ENCODE measurements around the gene FAM124A. TPM values are rescaled to one million over a fixed set of nuclear protein-coding genes. Genes with fewer than 3 reads are reported as not detected.

Gene FAM124A
- polyA plus RNA-seq, 2 donors = 0.43 to 0.64 TPM

DNA sequence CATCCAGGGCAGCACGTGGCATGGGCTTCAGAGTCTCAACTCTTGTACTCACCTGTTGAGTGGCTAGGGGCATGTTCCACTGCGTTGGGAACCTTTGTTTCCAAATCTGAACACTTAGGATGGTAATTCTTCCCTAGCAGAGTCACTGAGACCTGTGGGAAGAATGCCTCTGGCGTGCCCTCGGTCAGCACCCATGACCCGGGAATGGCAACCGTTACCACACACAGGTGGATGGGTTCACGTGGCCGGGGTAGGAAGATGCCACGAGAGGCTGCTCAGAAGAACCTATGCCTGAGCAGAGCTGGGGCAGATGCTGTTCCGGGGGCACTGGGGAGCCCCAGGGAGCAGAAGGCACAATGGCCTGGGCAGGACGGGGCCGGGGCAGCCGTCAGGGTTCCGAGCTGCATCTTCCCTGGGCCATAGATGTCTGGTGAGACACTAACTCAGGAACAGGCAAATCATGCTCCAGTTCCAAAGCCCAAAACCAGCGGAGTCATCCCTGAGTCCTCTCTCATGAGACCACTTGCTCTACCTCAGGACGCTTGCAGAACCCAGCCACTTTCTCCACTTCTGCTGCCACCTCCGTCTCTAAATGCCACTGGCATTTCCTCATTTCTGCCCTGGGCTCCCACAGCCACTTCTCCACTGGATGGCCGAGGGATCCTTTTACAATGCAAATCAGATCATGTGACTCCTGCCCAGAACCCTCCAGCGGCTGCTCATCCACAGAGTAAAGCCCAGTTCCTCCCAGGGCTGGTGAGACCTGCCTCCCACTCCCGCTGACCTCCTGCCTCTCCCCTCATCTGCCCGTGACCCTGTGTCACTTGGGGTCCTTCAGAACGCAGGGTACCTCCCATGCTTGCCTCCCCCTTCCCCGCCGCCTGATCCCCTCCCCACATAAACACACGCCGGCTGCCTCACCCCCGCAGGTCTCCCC, 36.7 kb downstream of the FAM124A start:
- peaks cover 4 to 5% of the 10 kb centered on the region in 2 donors for H3K4me1 ChIP-seq (ENCODE audit: control insufficient read depth in 2 of 2, insufficient read depth in 2 of 2, low read length in 1 of 2)
- H3K9me3 ChIP-seq (ENCODE audit: control insufficient read depth in 2 of 2, insufficient read depth in 1 of 2, low read depth in 1 of 2, low read length in 1 of 2) = no peaks in the 10 kb centered on the region
- no peak overlapping the region for H3K27ac ChIP-seq (ENCODE audit: low read depth in 2 of 2, low read length in 1 of 2)
- WGBS, 2 donors = 89 to 90% methylated on average over 27 of the region's 27 CpGs
- no peak overlapping the region for H3K4me3 ChIP-seq (ENCODE audit: low read depth in 1 of 2, low read length in 2 of 2)
- H3K36me3 ChIP-seq (ENCODE audit: control insufficient read depth in 2 of 2, insufficient read depth in 2 of 2, low read length in 1 of 2) = no peaks in the 10 kb centered on the region
- H3K27me3 ChIP-seq (ENCODE audit: control insufficient read depth in 1 of 2, insufficient read depth in 2 of 2, low read length in 2 of 2) = no peaks in the 10 kb centered on the region

- Histone ChIP-seq H3K4me3 (ENCODE audit: low read depth in 1 of 2, low read length in 2 of 2) (no peak overlapping the region), H3K9me3 (ENCODE audit: control insufficient read depth in 2 of 2, insufficient read depth in 1 of 2, low read depth in 1 of 2, low read length in 1 of 2) (no peaks in the 10 kb centered on the region), H3K27ac (ENCODE audit: low read depth in 2 of 2, low read length in 1 of 2) (no peak overlapping the region), H3K36me3 (ENCODE audit: control insufficient read depth in 2 of 2, insufficient read depth in 2 of 2, low read length in 1 of 2) (no peaks in the 10 kb centered on the region), H3K27me3 (ENCODE audit: control insufficient read depth in 1 of 2, insufficient read depth in 2 of 2, low read length in 2 of 2) (no peaks in the 10 kb centered on the region), H3K4me1 (ENCODE audit: control insufficient read depth in 2 of 2, insufficient read depth in 2 of 2, low read length in 1 of 2) (peaks cover 4 to 5% of the 10 kb centered on the region in 2 donors)
- 93 to 94% methylated on average over 4 of the region's 4 CpGs for WGBS, 2 donors
Observed at GRCh38 chr13:51260154-51260553, 38.0 kb downstream of the FAM124A start.

DNA sequence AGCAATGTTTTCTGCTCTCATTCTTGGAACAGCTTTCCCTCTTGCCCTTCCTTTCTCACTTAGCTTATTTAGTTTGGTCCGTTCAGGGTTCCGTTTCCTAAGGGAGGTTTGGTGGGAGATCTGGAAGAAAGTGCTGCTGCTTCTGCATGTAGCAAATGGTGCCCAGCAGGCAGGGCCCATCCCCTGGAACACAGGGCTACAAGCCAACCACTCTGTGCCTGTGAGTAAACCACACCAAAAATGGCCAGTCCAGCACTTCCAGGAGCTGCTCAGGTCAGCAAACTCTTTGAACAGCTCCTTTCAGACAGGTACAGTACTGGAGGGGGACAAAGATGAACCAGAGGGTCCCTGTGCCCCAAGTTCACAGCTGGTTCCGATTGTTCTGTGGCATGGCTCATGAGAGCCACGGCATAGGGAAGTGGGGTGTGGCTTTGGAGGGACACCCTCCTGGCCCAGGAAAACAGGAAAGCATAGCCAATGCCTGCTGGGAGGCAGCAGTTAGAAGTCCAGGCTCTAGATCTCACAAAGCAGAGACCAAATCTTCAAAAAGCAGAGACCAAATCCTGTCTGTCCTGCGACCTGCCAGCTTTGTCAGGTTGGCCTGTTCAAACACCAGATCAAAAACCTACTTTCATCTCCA, 39.5 kb downstream of the FAM124A start:
- Histone ChIP-seq H3K27me3 (ENCODE audit: control insufficient read depth in 1 of 2, insufficient read depth in 2 of 2, low read length in 2 of 2) (no peaks in the 10 kb centered on the region), H3K9me3 (ENCODE audit: control insufficient read depth in 2 of 2, insufficient read depth in 1 of 2, low read depth in 1 of 2, low read length in 1 of 2) (no peaks in the 10 kb centered on the region), H3K36me3 (ENCODE audit: control insufficient read depth in 2 of 2, insufficient read depth in 2 of 2, low read length in 1 of 2) (no peaks in the 10 kb centered on the region), H3K27ac (ENCODE audit: low read depth in 2 of 2, low read length in 1 of 2) (no peak overlapping the region), H3K4me3 (ENCODE audit: low read depth in 1 of 2, low read length in 2 of 2) (no peak overlapping the region), H3K4me1 (ENCODE audit: control insufficient read depth in 2 of 2, insufficient read depth in 2 of 2, low read length in 1 of 2) (peaks cover 4 to 5% of the 10 kb centered on the region in 2 donors)
- 73 to 82% methylated on average over 5 of the region's 5 CpGs for WGBS, 2 donors

GRCh38 chr13:51262501-51263211, 40.5 kb downstream of the FAM124A start:
- 78 to 80% methylated on average over 8 of the region's 8 CpGs for WGBS, 2 donors
- Histone ChIP-seq H3K4me3 (ENCODE audit: low read depth in 1 of 2, low read length in 2 of 2) (no peak overlapping the region), H3K27ac (ENCODE audit: low read depth in 2 of 2, low read length in 1 of 2) (no peak overlapping the region), H3K9me3 (ENCODE audit: control insufficient read depth in 2 of 2, insufficient read depth in 1 of 2, low read depth in 1 of 2, low read length in 1 of 2) (no peaks in the 10 kb centered on the region), H3K27me3 (ENCODE audit: control insufficient read depth in 1 of 2, insufficient read depth in 2 of 2, low read length in 2 of 2) (no peaks in the 10 kb centered on the region), H3K36me3 (ENCODE audit: control insufficient read depth in 2 of 2, insufficient read depth in 2 of 2, low read length in 1 of 2) (no peaks in the 10 kb centered on the region), H3K4me1 (ENCODE audit: control insufficient read depth in 2 of 2, insufficient read depth in 2 of 2, low read length in 1 of 2) (peaks cover 4 to 5% of the 10 kb centered on the region in 2 donors)

- Histone ChIP-seq H3K27me3 (ENCODE audit: control insufficient read depth in 1 of 2, insufficient read depth in 2 of 2, low read length in 2 of 2) (no peaks in the 10 kb centered on the region), H3K4me1 (ENCODE audit: control insufficient read depth in 2 of 2, insufficient read depth in 2 of 2, low read length in 1 of 2) (peaks cover 4% of the 10 kb centered on the region in 2 donors), H3K27ac (ENCODE audit: low read depth in 2 of 2, low read length in 1 of 2) (no peak overlapping the region), H3K9me3 (ENCODE audit: control insufficient read depth in 2 of 2, insufficient read depth in 1 of 2, low read depth in 1 of 2, low read length in 1 of 2) (no peaks in the 10 kb centered on the region), H3K36me3 (ENCODE audit: control insufficient read depth in 2 of 2, insufficient read depth in 2 of 2, low read length in 1 of 2) (no peaks in the 10 kb centered on the region), H3K4me3 (ENCODE audit: low read depth in 1 of 2, low read length in 2 of 2) (no peak overlapping the region)
- WGBS, 2 donors = 94 to 97% methylated on average over 1 of the region's 1 CpG
Observed at GRCh38 chr13:51266642-51267041, 44.4 kb downstream of the FAM124A start.

- 89 to 91% methylated on average over 6 of the region's 6 CpGs for WGBS, 2 donors
- no peaks in the 10 kb centered on the region for H3K27me3 ChIP-seq (ENCODE audit: control insufficient read depth in 1 of 2, insufficient read depth in 2 of 2, low read length in 2 of 2)
- no peak overlapping the region for H3K4me3 ChIP-seq (ENCODE audit: low read depth in 1 of 2, low read length in 2 of 2)
- H3K9me3 ChIP-seq (ENCODE audit: control insufficient read depth in 2 of 2, insufficient read depth in 1 of 2, low read depth in 1 of 2, low read length in 1 of 2) = no peaks in the 10 kb centered on the region
- H3K4me1 ChIP-seq (ENCODE audit: control insufficient read depth in 2 of 2, insufficient read depth in 2 of 2, low read length in 1 of 2) = peaks cover 0 to 4% of the 10 kb centered on the region in 2 donors
- no peak overlapping the region for H3K27ac ChIP-seq (ENCODE audit: low read depth in 2 of 2, low read length in 1 of 2)
- no peaks in the 10 kb centered on the region for H3K36me3 ChIP-seq (ENCODE audit: control insufficient read depth in 2 of 2, insufficient read depth in 2 of 2, low read length in 1 of 2)
Observed at GRCh38 chr13:51267622-51268021, 45.4 kb downstream of the FAM124A start.

GRCh38 chr13:51269039-51269438, 46.8 kb downstream of the FAM124A start:
- Histone ChIP-seq H3K27ac (ENCODE audit: low read depth in 2 of 2, low read length in 1 of 2) (no peak overlapping the region), H3K9me3 (ENCODE audit: control insufficient read depth in 2 of 2, insufficient read depth in 1 of 2, low read depth in 1 of 2, low read length in 1 of 2) (no peaks in the 10 kb centered on the region), H3K4me1 (ENCODE audit: control insufficient read depth in 2 of 2, insufficient read depth in 2 of 2, low read length in 1 of 2) (no peaks in the 10 kb centered on the region), H3K4me3 (ENCODE audit: low read depth in 1 of 2, low read length in 2 of 2) (no peak overlapping the region), H3K27me3 (ENCODE audit: control insufficient read depth in 1 of 2, insufficient read depth in 2 of 2, low read length in 2 of 2) (no peaks in the 10 kb centered on the region), H3K36me3 (ENCODE audit: control insufficient read depth in 2 of 2, insufficient read depth in 2 of 2, low read length in 1 of 2) (no peaks in the 10 kb centered on the region)

DNA sequence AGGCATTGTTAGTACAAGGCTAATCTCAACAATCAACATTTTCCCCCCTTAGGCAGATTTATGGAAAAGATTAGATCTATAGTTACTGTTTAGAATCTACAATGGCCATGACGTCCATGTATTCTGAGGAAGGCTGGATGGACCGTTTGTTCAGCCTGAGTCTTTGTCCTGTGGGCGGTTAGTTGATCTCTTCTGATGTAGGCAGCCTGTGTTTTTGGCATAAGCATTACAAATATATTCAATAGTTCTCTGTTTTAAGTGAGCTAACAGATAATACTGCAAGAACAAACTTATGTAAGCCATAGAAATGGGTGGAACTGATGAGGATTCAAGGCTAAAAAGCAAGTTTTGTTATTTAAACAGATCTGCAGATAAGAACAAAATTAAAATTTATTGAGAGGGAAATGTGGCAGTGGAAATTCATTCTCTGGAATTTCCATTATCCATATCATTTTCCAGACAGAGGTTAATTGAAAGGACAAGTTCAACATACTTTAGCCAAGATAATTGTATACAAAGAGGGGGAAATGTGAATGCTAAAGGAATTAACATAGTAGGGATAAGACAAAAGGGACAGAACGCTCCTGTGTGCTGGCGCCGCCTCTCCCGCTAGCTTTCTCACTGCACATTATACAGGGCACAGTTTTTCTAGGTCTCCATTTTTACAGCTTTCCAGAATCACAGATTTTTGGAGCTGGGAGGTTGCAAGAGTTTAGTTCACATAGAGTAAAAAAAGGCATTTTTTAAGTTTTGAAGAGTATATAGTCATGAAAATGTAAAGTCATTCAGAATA, 48.6 kb downstream of the FAM124A start:
- no peak overlapping the region for H3K4me3 ChIP-seq (ENCODE audit: low read depth in 1 of 2, low read length in 2 of 2)
- 82% methylated on average over 7 of the region's 7 CpGs for WGBS, 2 donors
- no peaks in the 10 kb centered on the region for H3K9me3 ChIP-seq (ENCODE audit: control insufficient read depth in 2 of 2, insufficient read depth in 1 of 2, low read depth in 1 of 2, low read length in 1 of 2)
- H3K27ac ChIP-seq (ENCODE audit: low read depth in 2 of 2, low read length in 1 of 2) = no peak overlapping the region
- no peaks in the 10 kb centered on the region for H3K27me3 ChIP-seq (ENCODE audit: control insufficient read depth in 1 of 2, insufficient read depth in 2 of 2, low read length in 2 of 2)
- no peaks in the 10 kb centered on the region for H3K4me1 ChIP-seq (ENCODE audit: control insufficient read depth in 2 of 2, insufficient read depth in 2 of 2, low read length in 1 of 2)
- H3K36me3 ChIP-seq (ENCODE audit: control insufficient read depth in 2 of 2, insufficient read depth in 2 of 2, low read length in 1 of 2) = no peaks in the 10 kb centered on the region

DNA sequence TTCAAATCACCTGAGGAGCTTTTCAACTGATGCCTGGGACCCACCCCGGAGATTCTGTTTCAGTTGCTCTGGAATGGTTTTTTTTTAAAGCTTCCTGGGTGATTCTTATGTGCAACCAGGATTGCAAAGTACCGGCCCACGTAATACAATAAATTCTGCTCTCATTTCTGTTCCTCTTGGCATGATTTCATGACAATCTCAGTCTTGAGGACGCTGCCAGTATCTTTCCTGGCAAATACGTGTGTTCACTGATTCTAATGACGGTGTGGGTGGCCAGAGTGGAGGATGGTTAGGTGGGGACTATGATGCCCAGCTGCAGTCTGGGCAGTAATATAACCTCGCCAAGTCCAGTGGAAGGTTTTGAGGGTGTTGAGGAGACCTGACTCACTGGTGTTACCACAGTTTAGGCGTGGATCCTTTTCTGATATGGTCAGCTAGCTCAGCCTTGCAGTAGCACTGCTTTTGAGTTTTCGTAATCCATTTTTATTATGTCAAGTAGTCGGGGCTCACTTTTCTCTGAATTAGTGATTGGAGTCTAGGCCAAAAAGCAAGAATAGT, 49.4 kb downstream of the FAM124A start:
- Histone ChIP-seq H3K27ac (ENCODE audit: low read depth in 2 of 2, low read length in 1 of 2) (no peak overlapping the region), H3K27me3 (ENCODE audit: control insufficient read depth in 1 of 2, insufficient read depth in 2 of 2, low read length in 2 of 2) (no peaks in the 10 kb centered on the region), H3K9me3 (ENCODE audit: control insufficient read depth in 2 of 2, insufficient read depth in 1 of 2, low read depth in 1 of 2, low read length in 1 of 2) (no peaks in the 10 kb centered on the region), H3K36me3 (ENCODE audit: control insufficient read depth in 2 of 2, insufficient read depth in 2 of 2, low read length in 1 of 2) (no peaks in the 10 kb centered on the region), H3K4me3 (ENCODE audit: low read depth in 1 of 2, low read length in 2 of 2) (no peak overlapping the region), H3K4me1 (ENCODE audit: control insufficient read depth in 2 of 2, insufficient read depth in 2 of 2, low read length in 1 of 2) (no peaks in the 10 kb centered on the region)
- 78 to 81% methylated on average over 10 of the region's 10 CpGs for WGBS, 2 donors
